ENCODE measurements around the gene FCHO1. TPM values are rescaled to one million over a fixed set of nuclear protein-coding genes. Genes with fewer than 3 reads are reported as not detected.

FCHO1 gene
- total RNA-seq, 4 donors from 2014 or later = 32.6 to 48.2 (median 35.7) TPM

DNA sequence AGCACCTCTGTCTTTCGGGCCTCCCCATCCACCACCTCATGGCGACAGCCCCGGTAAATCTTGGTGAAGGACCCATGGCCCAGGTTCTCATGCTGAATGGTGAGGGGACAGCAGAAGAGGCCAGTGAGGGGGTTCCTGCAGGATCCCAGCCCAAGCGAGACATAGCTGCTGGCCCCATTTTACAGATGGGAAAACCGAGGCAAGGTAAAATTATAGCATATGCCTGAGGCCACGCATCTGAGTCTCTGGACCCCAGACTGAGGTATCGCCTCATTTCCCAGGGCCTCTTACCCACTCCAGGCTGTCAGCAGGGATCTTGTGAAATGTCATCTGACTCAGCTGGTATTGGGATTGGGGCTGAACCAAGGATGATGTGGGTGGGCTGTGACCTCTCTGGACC is 86.7 kb downstream of the FCHO1 start:
- no peak overlapping the region for H3K4me3 ChIP-seq
- TF ChIP-seq POLR2A (IDR thresholded peaks at IDR 0.05) = no peak

More for the DNA sequence above, 86.7 kb downstream of the FCHO1 start:
- H3K9me3 ChIP-seq = no peaks in the 10 kb centered on the region
- peaks cover 4% of the 10 kb centered on the region for H3K36me3 ChIP-seq
- H3K4me1 ChIP-seq = peaks cover 14% of the 10 kb centered on the region
- H3K27me3 ChIP-seq = peaks cover 19% of the 10 kb centered on the region
- no peak for DNase-seq (ENCODE audit: low spot score in 2 of 2)
- 96% methylated on average over 7 of the region's 7 CpGs for WGBS
- H3K27ac ChIP-seq = no peak overlapping the region

Other genes with a start within 250 kb of the FCHO1 start
- 100 to 1,000 TPM in 1 of 4 donors, 10 to 100 TPM in 3; 58.0 to 108 (median 92.9) TPM for gene PGLS, start 239.8 kb upstream of the FCHO1 start, total RNA-seq
- gene COLGALT1, start 195.8 kb upstream of the FCHO1 start, total RNA-seq = 10 to 100 TPM; 52.4 to 83.8 (median 60.7) TPM
- gene UNC13A, start 63.1 kb upstream of the FCHO1 start, total RNA-seq = under 1 TPM in 1 of 4 donors, not detected in 3; 0.16 TPM
- 10 to 100 TPM; 16.8 to 42.5 (median 26.4) TPM for gene MAP1S, start 32.0 kb upstream of the FCHO1 start, total RNA-seq
- gene B3GNT3, start 43.7 kb downstream of the FCHO1 start, total RNA-seq = 10 to 100 TPM in 1 of 4 donors, 1 to 10 TPM in 3; 1.4 to 12.1 (median 5.9) TPM
- gene INSL3, start 70.0 kb downstream of the FCHO1 start, total RNA-seq = not detected
- 1 to 10 TPM; 1.0 to 4.0 (median 1.7) TPM for gene JAK3, start 96.5 kb downstream of the FCHO1 start, total RNA-seq
- 1,000 to 10,000 TPM; 1,229 to 2,185 (median 2,114) TPM for gene RPL18A, start 108.4 kb downstream of the FCHO1 start, total RNA-seq
- gene SLC5A5, start 120.5 kb downstream of the FCHO1 start, total RNA-seq = not detected
- gene CCDC124, start 181.5 kb downstream of the FCHO1 start, total RNA-seq = 10 to 100 TPM; 24.3 to 42.7 (median 33.1) TPM
- gene KCNN1, start 215.6 kb downstream of the FCHO1 start, total RNA-seq = under 1 TPM in 2 of 4 donors, not detected in 2; 0.26 to 0.51 TPM

Data from suprapubic skin (tissue), 4 donors.